Calu3 (cell line): ENCODE measurements around the gene AFAP1L2. TPM values are rescaled to one million over a fixed set of nuclear protein-coding genes. Genes with fewer than 3 reads are reported as not detected.

Experiments used
- BruUV-seq: library from RNA; stranded (reverse); fragments of 400-500 nt; replicated peaks from 2 replicates; lab custom pipeline; 2021; lab: Mats Ljungman, UMichigan
- CTCF ChIA-PET: fragments of 300-600 bp; sonication (Branson Sonifier 250); formaldehyde crosslinking; loops from one replicate; lab custom pipeline; 2022; ENCODE audit warnings: antibody characterized with exemption; lab: Charles Lee
- DNase-seq: peaks from one replicate; pipeline ENCODE4 v3.0.0; 2022
- H3K27ac Mint-ChIP-seq: one replicate; pipeline ENCODE4 v1.8.0; 2022; ENCODE audit warnings: mixed read lengths; ENCODE audit not compliant: unreplicated experiment
- H3K27me3 Mint-ChIP-seq: one replicate; pipeline ENCODE4 v1.8.0; 2022; ENCODE audit warnings: mixed read lengths; ENCODE audit not compliant: unreplicated experiment
- H3K36me3 Mint-ChIP-seq: one replicate; pipeline ENCODE4 v1.8.0; 2022; ENCODE audit warnings: mild to moderate bottlenecking, moderate library complexity, mixed read lengths; ENCODE audit not compliant: insufficient read depth, unreplicated experiment
- H3K4me1 Mint-ChIP-seq: one replicate; pipeline ENCODE4 v1.8.0; 2022; ENCODE audit warnings: mild to moderate bottlenecking, low read depth, mixed read lengths; ENCODE audit not compliant: unreplicated experiment
- H3K4me3 Mint-ChIP-seq: one replicate; pipeline ENCODE4 v1.8.0; 2022; ENCODE audit warnings: mild to moderate bottlenecking, low read depth, moderate library complexity, mixed read lengths; ENCODE audit not compliant: unreplicated experiment
- H3K9me3 Mint-ChIP-seq: one replicate; pipeline ENCODE4 v1.8.0; 2022; ENCODE audit warnings: low read depth, mixed read lengths; ENCODE audit not compliant: unreplicated experiment
- CTCF ChIP-seq: fragments of 200-600 bp; IDR thresholded peaks from one replicate; pipeline ENCODE4 v1.8.0; 2022; ENCODE audit warnings: antibody characterized with exemption; ENCODE audit not compliant: unreplicated experiment
- intact Hi-C: fragments of 100-400 bp; cut with micrococcal nuclease; formaldehyde crosslinking; loops from one replicate; pipeline ENCODE4 v1.10.0; 2022; ENCODE audit not compliant: unreplicated experiment
- total RNA-seq: library from RNA; stranded (reverse); gene quantifications from 2 replicates; pipeline ENCODE4 v1.2.3, GENCODE V29; 2022

Gene AFAP1L2
- total RNA-seq, 1 experiment from 2014 or later, result 0.76 TPM

- Mint-ChIP-seq H3K4me3 (no peak overlapping the region), H3K27ac (no peak overlapping the region), H3K9me3 (no peaks in the 10 kb centered on the region), H3K27me3 (no peaks in the 10 kb centered on the region), H3K4me1 (peaks cover 16% of the 10 kb centered on the region), H3K36me3 (no peaks in the 10 kb centered on the region)
- no peak for DNase-seq
- CTCF ChIA-PET, result interaction anchor here (1.1 kb wide), 1 partner anchor 10 kb away, joined by 3 read pairs; no protein-coding TSS in a partner anchor
- BruUV-seq, result no TSS peak
- intact Hi-C loops, result no loop called here
- no peak for TF ChIP-seq CTCF
Observed at GRCh38 chr10:114367351-114368056, 36.8 kb downstream of the AFAP1L2 start.

GRCh38 chr10:114364726-114365125 is 39.6 kb downstream of the AFAP1L2 start:
- no TSS peak for BruUV-seq
- H3K27me3 Mint-ChIP-seq, result peaks cover 17% of the 10 kb centered on the region
- no peak for TF ChIP-seq CTCF
- no peaks in the 10 kb centered on the region for H3K36me3 Mint-ChIP-seq
- no peak for DNase-seq
- CTCF ChIA-PET, result no interaction called here
- no peak overlapping the region for H3K4me3 Mint-ChIP-seq
- no peak overlapping the region for H3K27ac Mint-ChIP-seq
- peaks cover 16% of the 10 kb centered on the region for H3K4me1 Mint-ChIP-seq
- H3K9me3 Mint-ChIP-seq, result no peaks in the 10 kb centered on the region
- intact Hi-C loops, result no loop called here

GRCh38 chr10:114363745-114364454 is 40.4 kb downstream of the AFAP1L2 start:
- intact Hi-C loops, result no loop called here
- CTCF ChIA-PET, result no interaction called here

GRCh38 chr10:114362826-114363355 is 41.4 kb downstream of the AFAP1L2 start:
- intact Hi-C loops, result no loop called here
- CTCF ChIA-PET, result no interaction called here
- Mint-ChIP-seq H3K36me3 (no peaks in the 10 kb centered on the region), H3K4me1 (peaks cover 10% of the 10 kb centered on the region), H3K27me3 (peaks cover 19% of the 10 kb centered on the region), H3K9me3 (no peaks in the 10 kb centered on the region), H3K27ac (no peak overlapping the region), H3K4me3 (no peak overlapping the region)
- no peak for DNase-seq
- TF ChIP-seq CTCF, result no peak
- no TSS peak for BruUV-seq

More at GRCh38 chr10:114363745-114364454, 40.4 kb downstream of the AFAP1L2 start:
- peaks cover 16% of the 10 kb centered on the region for H3K4me1 Mint-ChIP-seq
- H3K36me3 Mint-ChIP-seq, result no peaks in the 10 kb centered on the region
- H3K9me3 Mint-ChIP-seq, result no peaks in the 10 kb centered on the region
- no peak overlapping the region for H3K27ac Mint-ChIP-seq
- BruUV-seq, result no TSS peak
- DNase-seq, result no peak
- peaks cover 19% of the 10 kb centered on the region for H3K27me3 Mint-ChIP-seq
- H3K4me3 Mint-ChIP-seq, result no peak overlapping the region
- no peak for TF ChIP-seq CTCF
